ENCODE results near the gene VWA5B1. TPM values are rescaled to one million over a fixed set of nuclear protein-coding genes. Genes with fewer than 3 reads are reported as not detected.

Gene VWA5B1
- total RNA-seq, 4 donors from 2014 or later: 0.16 TPM; not detected in 3

GRCh38 chr1:20383631-20384030 is 93.0 kb downstream of the VWA5B1 start:
- no peak for DNase-seq (ENCODE audit: low spot score in 2 of 2)
- Histone ChIP-seq H3K36me3 (no peaks in the 10 kb centered on the region), H3K27ac (no peak overlapping the region), H3K9me3 (no peaks in the 10 kb centered on the region), H3K4me1 (no peaks in the 10 kb centered on the region), H3K27me3 (peaks cover 73% of the 10 kb centered on the region), H3K4me3 (no peak overlapping the region)
- TF ChIP-seq POLR2A (IDR thresholded peaks at IDR 0.05) (no peak), EP300 (IDR thresholded peaks at IDR 0.05) (no peak), POLR2AphosphoS5 (IDR thresholded peaks at IDR 0.05) (no peak)
- TF ChIP-seq, protein P1, sequence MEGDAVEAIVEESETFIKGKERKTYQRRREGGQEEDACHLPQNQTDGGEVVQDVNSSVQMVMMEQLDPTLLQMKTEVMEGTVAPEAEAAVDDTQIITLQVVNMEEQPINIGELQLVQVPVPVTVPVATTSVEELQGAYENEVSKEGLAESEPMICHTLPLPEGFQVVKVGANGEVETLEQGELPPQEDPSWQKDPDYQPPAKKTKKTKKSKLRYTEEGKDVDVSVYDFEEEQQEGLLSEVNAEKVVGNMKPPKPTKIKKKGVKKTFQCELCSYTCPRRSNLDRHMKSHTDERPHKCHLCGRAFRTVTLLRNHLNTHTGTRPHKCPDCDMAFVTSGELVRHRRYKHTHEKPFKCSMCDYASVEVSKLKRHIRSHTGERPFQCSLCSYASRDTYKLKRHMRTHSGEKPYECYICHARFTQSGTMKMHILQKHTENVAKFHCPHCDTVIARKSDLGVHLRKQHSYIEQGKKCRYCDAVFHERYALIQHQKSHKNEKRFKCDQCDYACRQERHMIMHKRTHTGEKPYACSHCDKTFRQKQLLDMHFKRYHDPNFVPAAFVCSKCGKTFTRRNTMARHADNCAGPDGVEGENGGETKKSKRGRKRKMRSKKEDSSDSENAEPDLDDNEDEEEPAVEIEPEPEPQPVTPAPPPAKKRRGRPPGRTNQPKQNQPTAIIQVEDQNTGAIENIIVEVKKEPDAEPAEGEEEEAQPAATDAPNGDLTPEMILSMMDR (IDR thresholded peaks at IDR 0.05): no peak
- 41% methylated on average over 3 of the region's 3 CpGs for WGBS

DNA sequence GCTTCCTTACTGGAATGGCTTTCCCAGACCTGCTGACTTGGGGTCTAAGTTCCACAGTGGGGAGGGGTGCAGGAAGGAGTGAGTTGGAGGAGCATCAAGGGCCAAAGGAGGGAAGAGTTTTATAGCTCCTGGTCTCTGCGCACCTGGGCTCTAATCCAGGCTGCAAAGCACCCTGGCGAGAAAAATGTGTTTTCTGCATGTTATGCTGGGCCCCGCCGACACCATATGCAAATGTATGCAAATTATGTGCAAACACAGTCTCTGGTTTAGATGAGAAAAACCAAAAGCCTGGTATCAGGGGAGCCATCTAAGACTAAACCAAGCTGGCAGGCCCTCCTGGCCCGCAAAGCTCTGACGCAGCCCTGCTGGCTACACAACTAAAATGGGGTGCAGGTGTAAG is 95.0 kb downstream of the VWA5B1 start:
- H3K4me1 ChIP-seq: no peaks in the 10 kb centered on the region
- TF ChIP-seq EP300 (IDR thresholded peaks at IDR 0.05) (no peak), POLR2A (IDR thresholded peaks at IDR 0.05) (no peak), POLR2AphosphoS5 (IDR thresholded peaks at IDR 0.05) (no peak)
- TF ChIP-seq, protein P1 (IDR thresholded peaks at IDR 0.05): no peak
- no peak overlapping the region for H3K4me3 ChIP-seq
- H3K36me3 ChIP-seq: no peaks in the 10 kb centered on the region
- H3K9me3 ChIP-seq: no peaks in the 10 kb centered on the region
- DNase-seq (ENCODE audit: low spot score in 2 of 2): no peak
- WGBS: 44% methylated on average over 6 of the region's 6 CpGs
- no peak overlapping the region for H3K27ac ChIP-seq
- H3K27me3 ChIP-seq: peaks cover 80% of the 10 kb centered on the region

GRCh38 chr1:20386323-20387081 is 95.8 kb downstream of the VWA5B1 start:
- Histone ChIP-seq H3K4me1 (no peaks in the 10 kb centered on the region), H3K4me3 (no peak overlapping the region), H3K27me3 (peaks cover 78% of the 10 kb centered on the region), H3K36me3 (no peaks in the 10 kb centered on the region), H3K9me3 (no peaks in the 10 kb centered on the region), H3K27ac (no peak overlapping the region)
- TF ChIP-seq, protein P1 (IDR thresholded peaks at IDR 0.05): no peak
- TF ChIP-seq POLR2AphosphoS5 (IDR thresholded peaks at IDR 0.05) (no peak), EP300 (IDR thresholded peaks at IDR 0.05) (no peak), POLR2A (IDR thresholded peaks at IDR 0.05) (no peak)
- no peak for DNase-seq (ENCODE audit: low spot score in 2 of 2)
- WGBS: 57% methylated on average over 9 of the region's 9 CpGs

GRCh38 chr1:20389571-20389970 is 98.9 kb downstream of the VWA5B1 start:
- Histone ChIP-seq H3K36me3 (no peaks in the 10 kb centered on the region), H3K27ac (no peak overlapping the region), H3K27me3 (peaks cover 71% of the 10 kb centered on the region), H3K4me1 (no peaks in the 10 kb centered on the region), H3K4me3 (no peak overlapping the region), H3K9me3 (peaks cover under 1% of the 10 kb centered on the region)
- WGBS: 82% methylated on average over 11 of the region's 11 CpGs
- no peak for DNase-seq (ENCODE audit: low spot score in 2 of 2)
- TF ChIP-seq POLR2A (IDR thresholded peaks at IDR 0.05) (no peak), POLR2AphosphoS5 (IDR thresholded peaks at IDR 0.05) (no peak), EP300 (IDR thresholded peaks at IDR 0.05) (no peak)
- TF ChIP-seq, protein P1 (IDR thresholded peaks at IDR 0.05): no peak

- Histone ChIP-seq H3K4me1 (no peaks in the 10 kb centered on the region), H3K9me3 (peaks cover 10% of the 10 kb centered on the region), H3K36me3 (no peaks in the 10 kb centered on the region), H3K27me3 (peaks cover 59% of the 10 kb centered on the region), H3K27ac (no peak overlapping the region), H3K4me3 (no peak overlapping the region)
- 36% methylated on average over 5 of the region's 5 CpGs for WGBS
- DNase-seq (ENCODE audit: low spot score in 2 of 2): no peak
- no peak for TF ChIP-seq POLR2A (IDR thresholded peaks at IDR 0.05)
- no peak for TF ChIP-seq EP300 (IDR thresholded peaks at IDR 0.05)
- TF ChIP-seq POLR2AphosphoS5 (IDR thresholded peaks at IDR 0.05): no peak
- TF ChIP-seq, protein P1 (IDR thresholded peaks at IDR 0.05): no peak
These were observed 100.1 kb downstream of the VWA5B1 start for GRCh38 chr1:20390589-20391331.
